Measurements from ENCODE around the gene APRT.

Gene APRT

DNA sequence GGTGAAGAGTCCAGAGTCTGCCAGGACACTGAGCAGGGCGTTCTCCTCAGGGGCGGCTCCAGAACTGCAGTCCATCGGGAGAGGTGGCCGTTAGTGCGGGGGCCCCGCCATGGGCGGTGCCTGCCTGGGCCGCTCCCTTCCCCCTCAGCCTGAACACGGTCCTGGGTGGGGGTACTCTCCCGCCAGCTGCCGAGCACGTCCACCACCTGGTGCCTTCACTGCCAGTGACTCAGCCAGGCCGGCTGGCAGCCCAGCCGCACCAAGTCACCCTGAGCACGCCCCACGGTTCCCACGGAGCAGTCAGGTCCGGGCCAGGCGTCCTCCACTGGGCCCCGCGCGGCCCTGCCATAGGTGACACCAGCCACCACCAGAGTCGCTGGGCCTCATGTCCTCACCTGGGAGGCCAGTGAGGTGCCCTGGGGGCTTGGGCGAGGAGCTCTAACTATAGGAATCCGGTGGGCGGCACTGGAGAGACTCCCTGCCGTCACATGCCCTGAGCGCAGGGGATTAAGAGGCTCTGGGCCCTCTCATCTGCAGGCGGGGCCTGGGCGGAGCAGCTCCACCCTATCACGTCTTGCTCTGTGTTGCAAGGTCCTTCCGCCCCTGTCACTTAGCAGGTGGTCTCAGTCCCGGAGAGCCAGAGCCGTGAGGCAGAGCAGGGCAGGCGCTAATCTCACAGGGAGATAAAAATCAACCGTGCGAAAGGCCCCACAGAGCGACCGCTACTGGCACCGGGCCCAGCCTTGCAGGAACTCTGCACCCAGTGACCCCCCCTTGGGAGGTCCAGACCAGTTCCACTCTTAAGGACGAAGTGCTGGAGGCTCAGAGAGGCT lies 41.1 kb downstream of the APRT start:
- DNase-seq, result no peak

DNA sequence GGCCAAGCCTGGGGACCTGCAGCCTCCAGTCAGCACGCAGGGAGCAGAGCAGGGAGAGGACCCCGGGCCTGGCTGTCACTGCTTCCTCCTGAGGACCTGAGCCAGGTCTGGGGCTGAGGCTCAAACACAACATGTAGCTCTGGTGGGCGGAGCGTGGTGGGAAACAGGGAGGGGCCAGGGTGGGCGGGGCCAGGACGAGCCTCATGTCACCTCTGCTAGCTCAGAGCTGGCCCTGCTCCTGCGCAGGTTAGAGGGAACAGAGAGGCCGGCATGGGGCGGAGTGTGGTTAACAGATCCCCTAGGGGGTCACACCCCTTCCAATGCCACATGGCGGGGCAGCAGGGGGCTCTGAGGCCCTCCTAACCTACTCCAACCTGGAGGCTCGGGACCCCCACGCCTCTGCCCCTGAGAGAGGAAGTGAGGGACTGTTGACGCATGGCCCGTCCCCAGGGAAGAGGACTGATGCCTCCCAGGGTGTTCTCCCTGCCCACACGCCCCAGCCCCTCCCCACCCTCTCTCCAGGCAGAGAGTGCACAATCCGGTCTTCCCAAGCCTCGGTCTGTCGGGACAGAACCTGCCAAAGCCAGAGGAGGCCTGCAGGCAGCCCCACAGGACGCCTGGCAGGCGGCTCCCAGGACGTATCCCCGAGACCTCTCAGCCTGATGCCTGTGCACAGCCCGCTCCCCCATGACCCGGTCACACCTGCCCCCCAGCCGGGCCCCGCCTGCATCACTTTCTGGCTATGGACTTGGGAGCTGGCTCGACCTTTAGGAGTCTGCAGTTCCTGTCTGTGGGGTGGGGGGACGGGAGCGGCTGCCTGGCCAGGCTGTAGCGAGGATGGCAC lies 41.9 kb downstream of the APRT start:
- DNase-seq, result peak; percentile 50

DNA sequence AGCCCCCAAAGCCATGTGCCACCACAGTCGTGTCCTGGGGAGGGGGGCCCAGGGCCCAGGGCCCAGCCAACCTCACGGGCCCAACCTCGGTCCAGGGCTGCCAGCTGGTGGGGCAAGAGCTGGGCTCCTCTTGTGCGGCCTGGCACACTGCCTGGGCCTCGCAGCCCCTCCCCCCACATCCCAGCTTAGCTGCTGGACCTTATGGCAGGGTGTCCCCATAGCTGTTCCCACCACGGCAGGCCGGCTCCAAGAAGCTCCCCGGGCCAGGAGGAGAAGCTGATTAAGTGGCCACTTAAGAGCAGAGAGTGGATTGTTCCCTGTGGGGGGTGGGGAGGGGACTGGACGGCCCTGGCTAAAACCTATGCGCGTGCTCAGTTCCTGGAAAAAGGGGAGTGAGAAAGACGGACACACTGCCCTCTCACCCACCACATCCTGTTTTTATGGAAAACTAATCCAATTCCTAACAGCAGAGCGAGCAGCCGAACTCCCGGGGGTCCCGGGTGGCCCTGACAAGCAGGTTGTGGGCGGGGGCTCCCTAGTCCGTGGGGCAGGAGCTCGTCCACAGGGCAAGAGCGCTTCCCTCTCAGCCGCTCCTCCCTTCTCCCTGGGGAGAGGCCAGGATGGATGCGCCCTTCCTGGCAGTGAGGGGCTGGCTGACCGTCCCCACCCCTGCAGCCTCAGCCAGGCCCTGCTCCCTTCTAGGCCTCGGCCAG lies 43.5 kb downstream of the APRT start:
- no peak for DNase-seq

DNA sequence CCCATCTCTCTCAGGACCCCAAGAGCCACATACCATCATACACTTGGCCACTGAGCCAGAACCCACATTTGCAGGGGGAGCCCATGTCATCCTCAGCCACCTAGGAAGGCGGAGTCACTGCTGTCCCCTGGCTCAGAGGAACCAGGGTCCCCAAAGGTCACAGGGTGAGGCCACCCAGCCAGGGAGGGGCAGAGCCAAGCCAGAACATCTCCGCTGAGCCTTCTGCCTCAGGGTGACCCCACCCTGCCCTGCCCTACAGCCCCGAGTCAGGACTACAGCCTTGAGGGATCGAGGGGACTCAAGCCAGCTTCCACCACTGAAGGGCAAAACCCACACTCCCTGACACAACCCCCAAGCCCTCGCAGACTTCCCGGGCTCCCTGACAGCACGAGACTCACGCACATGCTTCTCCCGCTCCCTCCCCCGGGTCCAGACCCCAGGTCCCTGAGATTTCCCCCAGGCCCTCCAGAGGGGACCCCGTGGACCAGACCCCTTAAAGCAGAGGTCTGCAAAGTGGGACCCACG lies 44.1 kb downstream of the APRT start:
- DNase-seq, result no peak

DNA sequence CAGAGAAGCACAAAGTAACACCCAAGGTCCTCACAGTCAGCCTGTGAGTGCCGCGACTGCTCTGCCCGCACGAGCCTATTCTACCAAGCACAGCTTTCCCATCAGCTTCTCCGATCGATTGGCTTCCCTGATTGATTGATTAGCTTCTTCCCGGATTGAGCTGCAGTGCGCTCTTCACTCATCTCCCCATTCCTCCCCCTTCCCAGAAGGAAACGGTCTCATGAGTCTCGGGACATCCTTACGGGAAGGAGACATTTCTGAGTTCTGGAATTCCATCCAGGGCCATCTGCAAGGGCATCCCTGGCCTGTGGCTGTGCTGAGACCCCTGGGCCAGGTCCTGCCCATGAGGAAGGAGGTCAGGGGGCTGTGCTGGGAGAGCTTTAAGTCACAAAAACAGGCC lies 44.8 kb downstream of the APRT start:
- no peak for DNase-seq

DNA sequence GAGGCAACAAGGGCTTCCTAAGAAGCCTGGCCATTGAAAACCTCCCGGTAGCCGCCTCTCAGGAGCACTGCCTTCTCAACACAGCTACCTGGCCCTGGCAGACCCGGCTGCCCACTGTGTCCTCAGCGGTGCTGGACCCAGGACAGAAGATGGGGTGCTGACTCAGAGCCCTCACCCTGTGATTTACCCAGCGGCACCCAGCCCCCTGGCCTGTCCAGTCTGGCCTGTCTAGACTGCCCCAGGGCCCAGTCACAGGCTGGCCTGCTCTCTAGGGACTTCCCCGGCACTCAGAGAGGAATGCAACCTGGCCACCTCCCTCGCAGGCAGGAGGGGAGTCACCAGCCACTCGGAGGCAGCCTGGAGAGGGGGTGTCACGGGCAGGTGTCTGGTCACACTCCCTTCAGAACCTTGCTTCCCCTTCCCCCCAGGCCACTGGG lies 46.8 kb downstream of the APRT start:
- DNase-seq, result no peak

DNA sequence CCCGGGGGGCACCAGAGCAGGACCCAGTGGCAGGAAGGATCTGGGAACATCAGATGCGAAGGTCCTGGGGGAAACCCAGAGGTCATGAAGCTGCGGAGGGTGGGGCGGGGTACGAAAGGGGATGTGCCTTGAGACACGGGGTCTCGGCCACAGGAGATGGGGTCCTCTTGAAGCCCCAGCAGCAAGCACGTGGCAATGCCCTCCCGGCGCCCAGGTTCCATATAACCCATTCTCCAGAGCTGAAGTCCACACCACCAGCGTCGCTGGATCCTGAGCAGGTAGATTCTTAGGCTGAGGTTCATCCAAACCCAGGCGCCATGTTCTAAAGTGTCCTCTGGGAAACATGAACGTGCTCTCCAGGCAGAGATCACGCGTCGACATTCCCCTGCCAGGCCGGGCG lies 47.6 kb downstream of the APRT start:
- DNase-seq, result no peak

DNA sequence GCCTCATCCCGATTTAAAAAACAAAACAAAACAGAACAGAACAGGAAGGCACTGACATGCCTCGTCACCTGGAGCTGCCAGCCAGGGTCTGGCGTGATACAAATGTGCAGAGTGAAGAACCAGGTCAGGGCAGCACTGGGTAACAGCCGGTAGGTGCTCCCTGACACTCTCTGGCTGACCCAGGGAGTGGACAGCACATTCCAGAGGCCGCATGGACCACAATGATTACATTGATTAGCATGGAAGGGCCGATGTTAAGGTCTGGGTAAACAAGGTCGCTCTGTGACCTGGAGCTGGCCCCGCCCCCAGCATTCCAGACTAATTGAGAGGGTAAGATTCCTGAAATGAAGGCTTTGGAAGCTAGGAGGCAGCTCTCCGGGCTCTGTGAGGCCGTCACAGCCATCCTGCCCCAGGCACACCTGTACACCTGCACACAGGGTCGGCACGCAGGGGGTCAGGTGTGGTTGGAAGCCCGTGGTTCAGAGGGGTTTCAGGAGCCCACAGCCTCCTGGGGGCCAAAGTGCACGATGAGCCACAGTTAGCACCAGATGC lies 48.1 kb downstream of the APRT start:
- DNase-seq, result no peak

DNA sequence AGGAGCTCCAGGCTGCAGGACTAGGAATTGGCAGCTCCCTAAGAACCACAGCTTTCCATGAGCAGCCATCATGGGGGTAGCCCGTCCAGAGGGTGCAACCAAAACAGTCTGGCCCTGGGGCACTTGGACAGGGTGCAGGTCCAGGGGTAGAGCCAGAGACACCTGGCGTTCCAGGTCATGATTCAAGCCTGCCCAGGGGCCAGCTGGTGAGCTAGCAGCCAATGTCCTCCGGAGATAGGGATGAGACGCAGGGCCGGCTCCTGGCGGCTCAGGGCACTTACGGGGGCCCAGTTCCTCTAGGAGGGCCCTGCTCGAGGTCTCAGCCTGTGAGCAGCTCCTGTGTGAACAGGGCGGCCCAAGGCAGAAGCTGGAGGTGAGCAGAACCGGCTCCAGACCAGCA lies 48.8 kb downstream of the APRT start:
- DNase-seq, result no peak

DNA sequence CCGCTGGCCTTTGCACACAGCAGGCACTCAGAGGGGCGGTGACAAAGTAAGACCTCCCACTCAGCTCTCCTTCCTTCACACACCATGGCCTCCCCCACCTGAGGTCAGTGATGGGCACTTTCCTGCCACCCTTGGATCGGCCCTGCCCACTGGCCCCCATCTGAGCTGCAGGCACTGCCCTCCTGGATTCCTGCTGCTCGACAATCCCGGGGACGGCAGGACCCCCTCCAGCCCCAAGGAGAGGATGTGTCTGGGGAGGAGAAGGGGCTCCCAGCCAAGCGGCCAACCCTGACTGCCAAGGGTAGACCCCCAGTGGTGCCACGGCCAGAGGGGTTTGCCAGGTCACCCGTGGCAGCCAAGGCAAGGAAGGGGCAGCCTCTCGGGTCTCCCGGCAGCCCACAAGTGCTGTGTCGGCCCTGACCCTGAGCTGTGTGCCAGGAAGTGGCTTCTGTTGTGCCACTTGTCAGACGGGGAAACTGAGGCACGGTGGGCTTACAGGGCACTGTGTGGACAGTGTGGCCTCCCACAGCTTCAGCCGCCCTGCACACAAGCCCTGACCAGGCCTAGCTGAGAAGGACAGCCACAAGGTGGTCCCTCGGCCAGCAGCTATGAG lies 49.4 kb downstream of the APRT start:
- DNase-seq, result no peak

DNA sequence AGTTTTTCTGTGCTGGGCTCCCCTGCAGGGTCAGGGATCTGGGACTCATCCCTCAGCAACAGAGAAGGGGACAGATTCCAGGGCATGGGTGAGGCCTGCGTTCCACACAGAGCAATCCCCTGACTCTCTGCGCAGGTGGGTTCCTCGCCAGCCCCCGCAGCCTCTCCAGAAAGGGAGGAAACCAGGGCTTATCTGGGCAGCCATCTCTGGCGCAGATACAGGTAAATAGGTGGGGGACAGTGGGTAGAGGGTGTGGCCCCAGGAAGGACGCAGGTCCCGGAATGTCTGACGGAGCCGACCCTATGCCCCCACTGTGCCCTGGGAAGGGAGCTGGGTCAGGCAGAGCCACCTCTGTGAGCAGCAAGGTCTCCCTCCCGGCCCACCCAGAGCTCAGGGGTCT lies 49.9 kb downstream of the APRT start:
- DNase-seq, result no peak

DNA sequence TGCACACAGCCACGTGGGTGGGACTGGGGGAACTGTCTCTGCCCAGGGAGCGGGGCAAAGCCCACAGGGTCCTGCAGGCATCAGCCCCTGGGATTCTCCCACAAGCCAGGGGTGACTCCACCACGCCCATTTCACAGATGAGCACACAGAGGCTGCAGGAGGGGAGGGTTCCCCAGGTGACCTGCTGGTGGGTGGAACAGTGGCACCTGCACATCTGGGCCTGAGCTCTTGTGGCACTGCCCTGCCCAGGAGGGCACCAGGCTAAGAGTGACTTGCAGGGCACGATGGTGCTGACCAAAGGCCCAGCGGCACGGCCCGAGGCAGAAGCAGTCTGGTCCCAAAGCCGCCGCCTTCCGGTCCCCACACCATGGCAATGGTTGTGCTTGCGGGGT lies 50.6 kb downstream of the APRT start:
- no peak for DNase-seq

DNA sequence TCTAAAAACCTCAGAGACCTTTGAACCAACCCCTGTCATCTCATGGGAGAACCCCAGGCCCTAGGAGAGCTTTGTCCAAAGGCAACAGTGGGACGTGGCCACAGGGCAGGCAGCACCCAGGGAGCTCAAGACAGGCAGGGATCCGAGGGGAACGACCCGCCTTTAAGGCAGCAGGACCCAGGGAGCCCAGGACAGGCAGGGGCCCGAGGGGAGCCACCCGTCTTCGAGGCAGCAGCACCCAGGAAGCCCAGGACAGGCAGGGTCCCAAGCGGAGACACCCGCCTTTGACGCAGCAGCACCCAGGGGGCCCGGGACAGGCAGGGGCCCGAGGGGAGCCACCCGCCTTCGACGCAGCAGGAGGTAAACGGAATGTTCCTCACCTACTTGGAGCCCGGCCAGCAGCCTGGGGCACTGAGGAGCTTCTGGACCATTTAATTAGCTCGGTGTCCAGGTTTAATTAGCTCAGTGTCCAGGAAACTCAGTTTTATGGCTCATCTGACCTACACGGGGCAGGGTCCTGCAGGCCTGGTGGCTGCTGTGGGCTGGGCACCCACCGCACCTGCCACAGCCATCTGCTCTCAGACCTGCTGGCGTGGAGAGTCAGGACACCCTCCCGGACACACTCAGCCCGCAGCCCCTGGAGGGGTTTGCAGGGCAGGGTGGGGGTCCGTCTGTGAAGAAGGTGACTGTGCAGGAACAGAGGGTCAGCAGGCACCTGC lies 51.1 kb downstream of the APRT start:
- DNase-seq, result no peak

DNA sequence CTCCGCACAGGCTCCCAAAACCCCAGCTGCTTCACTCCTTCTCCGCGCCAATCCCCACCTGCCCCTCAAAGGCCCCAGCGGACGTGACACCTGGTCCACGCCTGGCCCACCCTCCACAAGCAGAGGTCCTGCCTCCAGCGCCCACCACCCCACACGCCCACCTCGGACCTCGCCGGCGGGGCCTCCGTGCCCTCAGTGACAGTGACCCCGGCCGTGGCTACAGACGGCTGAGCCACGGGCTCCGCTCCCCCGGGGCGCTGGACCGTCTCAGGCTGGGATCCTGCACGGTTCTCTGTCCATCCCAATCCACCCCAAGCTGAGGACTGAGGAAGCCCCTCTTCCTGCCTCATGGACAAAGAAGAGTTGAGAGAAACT lies 51.8 kb downstream of the APRT start:
- DNase-seq, result no peak

Measured in activated CD4-positive, alpha-beta T cell treated with anti-CD3 and anti-CD28 coated beads, Interleukin-10, Interleukin-2, amounts not matched to agents 100 ng/mL and 50 ng/mL, durations not matched to agents 16 hours and 8 hours (primary cell).